CD4-positive, alpha-beta T cell (primary cell): ENCODE measurements around the gene NCKAP5. TPM values are rescaled to one million over a fixed set of nuclear protein-coding genes. Genes with fewer than 3 reads are reported as not detected.

Experiments used
- ATAC-seq: fragments of 200-7000 bp; cut with Tn5 transposase; one replicate; pipeline ENCODE4 v1.10.0; 2022; ENCODE audit warnings: mild to moderate bottlenecking; ENCODE audit not compliant: poor library complexity
- CTCF ChIA-PET: fragments of 350-600 bp; sonication (Branson Sonifier 250); formaldehyde crosslinking; loops from one replicate; lab custom pipeline; 2021; ENCODE audit warnings: antibody characterized with exemption, inconsistent platforms; lab: Charles Lee
- POLR2A ChIA-PET: fragments of 350-600 bp; sonication (Branson Sonifier 250); formaldehyde crosslinking; loops from one replicate; lab custom pipeline; 2021; ENCODE audit warnings: antibody characterized with exemption, inconsistent platforms; lab: Charles Lee
- DNase-seq, 14 experiments: peaks; one replicate each; pipeline ENCODE4 v3.0.0-alpha.2; 2013 to 2020; ENCODE audit warnings: mixed read lengths in 2 of 14
- H3K27ac ChIP-seq, 2 donors: one replicate each; pipeline versions ENCODE4 v1.5.1 to v1.7.0; 2013; ENCODE audit warnings: low read length in 2 of 2, low read depth in 1 of 2, mild to moderate bottlenecking in 1 of 2
- H3K27me3 ChIP-seq, 2 experiments: 1 replicate in 1 of 2; 2 replicates in 1 of 2; pipeline versions ENCODE4 v1.6.1 to v1.7.0; 2013; ENCODE audit warnings: low read length in 2 of 2, control low read depth in 1 of 2, mild to moderate bottlenecking in 1 of 2, moderate library complexity in 1 of 2; ENCODE audit not compliant: insufficient read depth in 2 of 2, control insufficient read depth in 1 of 2
- H3K36me3 ChIP-seq: one replicate; pipeline ENCODE4 v1.6.1; 2013; ENCODE audit warnings: low read length, control low read depth; ENCODE audit not compliant: insufficient read depth
- H3K4me1 ChIP-seq: one replicate; pipeline ENCODE4 v1.6.1; 2013; ENCODE audit warnings: low read length, control low read depth; ENCODE audit not compliant: insufficient read depth
- H3K4me3 ChIP-seq: one replicate; pipeline ENCODE4 v1.5.1; 2013; ENCODE audit warnings: mild to moderate bottlenecking, low read length, moderate library complexity
- H3K9me3 ChIP-seq, 2 experiments: 1 replicate in 1 of 2; 2 replicates in 1 of 2; pipeline versions ENCODE4 v1.6.1 to v1.7.0; 2013; ENCODE audit warnings: low read length in 2 of 2, mild to moderate bottlenecking in 2 of 2, control low read depth in 1 of 2, moderate library complexity in 1 of 2; ENCODE audit not compliant: control insufficient read depth in 1 of 2, insufficient read depth in 1 of 2
- H3K27ac Mint-ChIP-seq: one replicate; pipeline ENCODE4 v1.8.0; 2020; ENCODE audit warnings: mixed read lengths
- H3K27me3 Mint-ChIP-seq: one replicate; pipeline ENCODE4 v1.8.0; 2021; ENCODE audit warnings: mixed read lengths
- H3K36me3 Mint-ChIP-seq: one replicate; pipeline ENCODE4 v1.8.0; 2021; ENCODE audit warnings: low read depth, mixed read lengths
- H3K4me1 Mint-ChIP-seq: one replicate; pipeline ENCODE4 v1.8.0; 2021; ENCODE audit warnings: low read depth, mixed read lengths
- H3K4me3 Mint-ChIP-seq: one replicate; pipeline ENCODE4 v1.8.0; 2020; ENCODE audit warnings: mild to moderate bottlenecking, mixed read lengths
- H3K9me3 Mint-ChIP-seq: one replicate; pipeline ENCODE4 v1.8.0; 2020; ENCODE audit warnings: mixed read lengths
- intact Hi-C, 2 experiments: fragments of 100-400 bp; cut with DNase I in 1 of 2; cut with micrococcal nuclease in 1 of 2; formaldehyde crosslinking; loops; one replicate each; pipeline versions ENCODE4 v1.15.1 to v1.9.0; 2023 to 2025; cut with DNase I, micrococcal nuclease
- total RNA-seq, 174 experiments: library from RNA in 2 of 174; stranded (reverse) in 2 of 174; gene quantifications; one replicate each; pipeline ENCODE4 v1.2.3 and lab custom pipeline; 2021 to 2026
- TF ChIP-seq, protein P1 (sequence below): fragments of 200-600 bp; IDR thresholded peaks from one replicate; pipeline ENCODE4 v1.8.0; 2022; ENCODE audit warnings: antibody characterized with exemption, mild to moderate bottlenecking

Gene NCKAP5
- total RNA-seq, 2 experiments from 2014 or later: not detected

DNA sequence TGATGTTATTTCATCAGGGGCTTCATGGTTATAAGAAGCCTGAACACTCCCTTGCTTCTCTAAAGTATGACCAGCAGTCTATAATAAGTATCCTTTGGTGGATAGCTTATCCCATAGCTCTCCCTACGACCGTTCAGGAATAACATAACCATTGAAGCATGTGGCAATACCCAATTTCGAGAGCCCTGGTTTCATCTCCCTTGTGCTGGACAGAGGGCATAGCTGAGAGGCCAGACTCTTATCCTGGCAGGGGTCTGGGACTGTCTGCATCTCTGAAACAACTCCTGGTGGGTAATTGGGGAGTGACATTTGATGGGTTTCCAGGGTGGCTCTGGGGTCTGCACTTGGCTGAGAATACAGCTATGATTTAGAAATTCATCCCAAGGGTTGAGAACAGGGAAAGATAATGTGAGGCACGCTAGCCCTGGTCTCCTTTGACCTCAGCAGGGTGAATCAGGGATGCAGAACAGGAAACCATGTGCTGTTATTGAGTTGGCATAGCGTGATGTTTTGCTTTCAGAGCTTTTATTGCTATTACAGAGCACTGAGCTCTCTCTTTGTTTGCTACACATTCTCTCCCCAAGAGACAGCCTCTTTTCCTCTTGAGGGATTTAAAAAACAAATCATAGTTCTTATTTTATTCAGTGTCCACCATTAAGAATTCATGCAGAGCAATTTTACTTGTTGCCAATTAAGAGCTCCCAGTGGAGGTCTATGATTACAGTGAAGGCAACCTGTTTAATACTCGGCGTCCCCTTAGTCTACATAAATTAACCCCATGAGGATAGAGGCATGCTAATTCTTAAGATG, 274.5 kb downstream of the NCKAP5 start:
- intact Hi-C loops: no loop called here
- H3K9me3 ChIP-seq: peaks cover 0 to 3% of the 10 kb centered on the region in 2 experiments
- Mint-ChIP-seq H3K27ac (no peak overlapping the region), H3K9me3 (peaks cover 4% of the 10 kb centered on the region), H3K36me3 (no peaks in the 10 kb centered on the region), H3K4me3 (no peak overlapping the region), H3K27me3 (no peaks in the 10 kb centered on the region), H3K4me1 (no peaks in the 10 kb centered on the region)
- TF ChIP-seq, protein P1, sequence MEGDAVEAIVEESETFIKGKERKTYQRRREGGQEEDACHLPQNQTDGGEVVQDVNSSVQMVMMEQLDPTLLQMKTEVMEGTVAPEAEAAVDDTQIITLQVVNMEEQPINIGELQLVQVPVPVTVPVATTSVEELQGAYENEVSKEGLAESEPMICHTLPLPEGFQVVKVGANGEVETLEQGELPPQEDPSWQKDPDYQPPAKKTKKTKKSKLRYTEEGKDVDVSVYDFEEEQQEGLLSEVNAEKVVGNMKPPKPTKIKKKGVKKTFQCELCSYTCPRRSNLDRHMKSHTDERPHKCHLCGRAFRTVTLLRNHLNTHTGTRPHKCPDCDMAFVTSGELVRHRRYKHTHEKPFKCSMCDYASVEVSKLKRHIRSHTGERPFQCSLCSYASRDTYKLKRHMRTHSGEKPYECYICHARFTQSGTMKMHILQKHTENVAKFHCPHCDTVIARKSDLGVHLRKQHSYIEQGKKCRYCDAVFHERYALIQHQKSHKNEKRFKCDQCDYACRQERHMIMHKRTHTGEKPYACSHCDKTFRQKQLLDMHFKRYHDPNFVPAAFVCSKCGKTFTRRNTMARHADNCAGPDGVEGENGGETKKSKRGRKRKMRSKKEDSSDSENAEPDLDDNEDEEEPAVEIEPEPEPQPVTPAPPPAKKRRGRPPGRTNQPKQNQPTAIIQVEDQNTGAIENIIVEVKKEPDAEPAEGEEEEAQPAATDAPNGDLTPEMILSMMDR: no peak
- H3K4me3 ChIP-seq: no peak overlapping the region
- H3K27me3 ChIP-seq: no peaks in the 10 kb centered on the region
- no peak overlapping the region for H3K27ac ChIP-seq
- ATAC-seq (no peak), DNase-seq (no peak)
- no peaks in the 10 kb centered on the region for H3K36me3 ChIP-seq
- ChIA-PET CTCF (no interaction called here), POLR2A (no interaction called here)
- H3K4me1 ChIP-seq: no peaks in the 10 kb centered on the region

DNA sequence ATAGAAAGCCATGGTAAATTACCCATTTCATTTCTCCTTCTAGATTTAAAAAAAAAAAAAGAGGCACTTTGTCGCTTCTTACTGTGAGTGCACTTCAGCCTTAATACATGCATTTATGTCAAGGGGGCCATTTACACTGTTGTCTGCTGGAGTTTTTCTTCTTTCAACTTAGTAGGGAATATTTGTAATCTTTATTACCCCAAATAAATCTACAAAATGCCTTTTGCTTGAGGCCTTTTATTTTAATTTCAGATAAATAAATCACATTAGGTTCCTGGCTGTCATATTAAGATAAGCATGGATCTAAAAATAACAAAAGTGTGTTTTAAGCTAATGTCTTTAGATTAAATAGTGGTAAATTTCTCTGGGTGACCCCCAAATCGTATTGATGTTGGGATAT, 276.0 kb downstream of the NCKAP5 start:
- peaks cover 4% of the 10 kb centered on the region for H3K9me3 Mint-ChIP-seq
- no peaks in the 10 kb centered on the region for H3K27me3 Mint-ChIP-seq
- H3K27ac ChIP-seq: no peak overlapping the region
- H3K27ac Mint-ChIP-seq: no peak overlapping the region
- H3K9me3 ChIP-seq: peaks cover 0 to 3% of the 10 kb centered on the region in 2 experiments
- ChIA-PET CTCF (no interaction called here), POLR2A (no interaction called here)
- H3K4me1 Mint-ChIP-seq: no peaks in the 10 kb centered on the region
- DNase-seq (no peak), ATAC-seq (no peak)
- no peak overlapping the region for H3K4me3 Mint-ChIP-seq
- H3K4me3 ChIP-seq: no peak overlapping the region
- H3K27me3 ChIP-seq: no peaks in the 10 kb centered on the region
- no peaks in the 10 kb centered on the region for H3K36me3 ChIP-seq
- no peaks in the 10 kb centered on the region for H3K4me1 ChIP-seq
- TF ChIP-seq, protein P1: no peak
- no peaks in the 10 kb centered on the region for H3K36me3 Mint-ChIP-seq
- intact Hi-C loops: no loop called here

DNA sequence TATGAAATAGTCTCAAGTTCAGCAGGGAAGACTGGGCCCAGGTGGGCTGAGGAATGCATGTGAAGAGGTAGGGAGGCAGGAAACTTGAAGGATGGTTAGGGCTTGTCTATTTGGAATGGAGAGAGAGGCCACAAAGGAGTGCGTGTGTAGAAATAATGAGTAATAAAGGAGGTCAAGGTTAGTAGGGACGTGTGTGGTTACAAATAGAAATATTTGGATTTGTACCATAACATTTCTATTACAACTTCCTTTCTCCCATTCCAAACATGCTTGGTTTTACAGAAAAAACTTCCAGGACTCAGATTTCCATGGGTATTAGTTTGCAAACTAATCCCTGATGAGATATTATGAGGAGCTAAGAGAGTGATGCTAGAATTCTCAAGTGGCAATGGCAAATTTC, 280.6 kb downstream of the NCKAP5 start:
- Mint-ChIP-seq H3K4me1 (no peaks in the 10 kb centered on the region), H3K27ac (no peak overlapping the region), H3K9me3 (no peaks in the 10 kb centered on the region), H3K4me3 (no peak overlapping the region), H3K36me3 (no peaks in the 10 kb centered on the region), H3K27me3 (no peaks in the 10 kb centered on the region)
- Histone ChIP-seq H3K4me3 (no peak overlapping the region), H3K4me1 (no peaks in the 10 kb centered on the region), H3K27ac (no peak overlapping the region), H3K9me3 (peaks cover 0 to 8% of the 10 kb centered on the region in 2 experiments), H3K27me3 (no peaks in the 10 kb centered on the region), H3K36me3 (no peaks in the 10 kb centered on the region)
- intact Hi-C loops: no loop called here
- DNase-seq (no peak), ATAC-seq (no peak)
- TF ChIP-seq, protein P1: no peak
- ChIA-PET CTCF (no interaction called here), POLR2A (no interaction called here)
